ENCODE measurements around the gene NPR1.

Gene NPR1

GRCh38 chr1:153642161-153642560 lies 36.3 kb upstream of the NPR1 start:
- TF ChIP-seq CTCF (IDR thresholded peaks at IDR 0.05; ENCODE audit: low read depth, low read length), result no peak
- H3K4me3 ChIP-seq (ENCODE audit: low read depth, low read length), result no peak overlapping the region

GRCh38 chr1:153643100-153643499 lies 35.4 kb upstream of the NPR1 start:
- H3K4me3 ChIP-seq (ENCODE audit: low read depth, low read length), result no peak overlapping the region
- TF ChIP-seq CTCF (IDR thresholded peaks at IDR 0.05; ENCODE audit: low read depth, low read length), result no peak

- TF ChIP-seq CTCF (IDR thresholded peaks at IDR 0.05; ENCODE audit: low read depth, low read length), result no peak
Measured at GRCh38 chr1:153643816-153644215, 34.7 kb upstream of the NPR1 start.

GRCh38 chr1:153646672-153647345 lies 31.7 kb upstream of the NPR1 start:
- no peak for TF ChIP-seq CTCF (IDR thresholded peaks at IDR 0.05; ENCODE audit: low read depth, low read length)
- no peak overlapping the region for H3K4me3 ChIP-seq (ENCODE audit: low read depth, low read length)

More at GRCh38 chr1:153643816-153644215, 34.7 kb upstream of the NPR1 start:
- no peak overlapping the region for H3K4me3 ChIP-seq (ENCODE audit: low read depth, low read length)

GRCh38 chr1:153647346-153647714 lies 31.2 kb upstream of the NPR1 start:
- TF ChIP-seq CTCF (IDR thresholded peaks at IDR 0.05; ENCODE audit: low read depth, low read length), result no peak
- no peak overlapping the region for H3K4me3 ChIP-seq (ENCODE audit: low read depth, low read length)

- no peak for TF ChIP-seq CTCF (IDR thresholded peaks at IDR 0.05; ENCODE audit: low read depth, low read length)
Measured at GRCh38 chr1:153648000-153648643, 30.4 kb upstream of the NPR1 start.

GRCh38 chr1:153649137-153649862 lies 29.2 kb upstream of the NPR1 start:
- no peak for TF ChIP-seq CTCF (IDR thresholded peaks at IDR 0.05; ENCODE audit: low read depth, low read length)
- no peak overlapping the region for H3K4me3 ChIP-seq (ENCODE audit: low read depth, low read length)

More at GRCh38 chr1:153648000-153648643, 30.4 kb upstream of the NPR1 start:
- H3K4me3 ChIP-seq (ENCODE audit: low read depth, low read length), result no peak overlapping the region
